ENCODE data around the gene FHOD3.
A peak's percentile ranks its signal among the peaks of the same experiment; 100 is the strongest.

The FHOD3 gene

GRCh38 chr18:36440614-36441013 lies 143.1 kb downstream of the FHOD3 start:
- H3K4me3 ChIP-seq (ENCODE audit: low read length): no peak overlapping the region
- DNase-seq (ENCODE audit: low read depth): peak; percentile 88
- no peak for TF ChIP-seq CTCF (conservative IDR thresholded peaks at IDR 0.05; ENCODE audit: low read length)

GRCh38 chr18:36441426-36442240 lies 144.1 kb downstream of the FHOD3 start:
- DNase-seq (ENCODE audit: low read depth): peak; percentile 94
- H3K4me3 ChIP-seq (ENCODE audit: low read length): peak overlapping the region; percentile 10

GRCh38 chr18:36442717-36443116 lies 145.2 kb downstream of the FHOD3 start:
- no peak for DNase-seq (ENCODE audit: low read depth)
- no peak for TF ChIP-seq CTCF (conservative IDR thresholded peaks at IDR 0.05; ENCODE audit: low read length)
- no peak overlapping the region for H3K4me3 ChIP-seq (ENCODE audit: low read length)

More at GRCh38 chr18:36441426-36442240, 144.1 kb downstream of the FHOD3 start:
- TF ChIP-seq CTCF (conservative IDR thresholded peaks at IDR 0.05; ENCODE audit: low read length): no peak

- no peak for DNase-seq (ENCODE audit: low read depth)
- no peak overlapping the region for H3K4me3 ChIP-seq (ENCODE audit: low read length)
- TF ChIP-seq CTCF (conservative IDR thresholded peaks at IDR 0.05; ENCODE audit: low read length): no peak
These were observed 148.5 kb downstream of the FHOD3 start for GRCh38 chr18:36446059-36446458.

- DNase-seq (ENCODE audit: low read depth): no peak
- no peak for TF ChIP-seq CTCF (conservative IDR thresholded peaks at IDR 0.05; ENCODE audit: low read length)
- H3K4me3 ChIP-seq (ENCODE audit: low read length): no peak overlapping the region
These were observed 151.1 kb downstream of the FHOD3 start for GRCh38 chr18:36448384-36449290.

GRCh38 chr18:36449451-36449850 lies 151.9 kb downstream of the FHOD3 start:
- peak; percentile 47 for DNase-seq (ENCODE audit: low read depth)
- no peak overlapping the region for H3K4me3 ChIP-seq (ENCODE audit: low read length)
- no peak for TF ChIP-seq CTCF (conservative IDR thresholded peaks at IDR 0.05; ENCODE audit: low read length)
